GM20000 (cell line): Measurements from ENCODE around the gene OSBPL1A.

Experiments
- DNase-seq: peaks from one replicate; pipeline ENCODE4 v3.0.0; 2012; ENCODE audit warnings: low spot score
- TF ChIP-seq, protein P1 (sequence below): IDR thresholded peaks from 2 replicates; pipeline ENCODE4 v1.5.1; 2012; ENCODE audit warnings: mild to moderate bottlenecking, control low read depth; ENCODE audit errors: extremely low read depth, missing control alignments

Gene OSBPL1A

DNA sequence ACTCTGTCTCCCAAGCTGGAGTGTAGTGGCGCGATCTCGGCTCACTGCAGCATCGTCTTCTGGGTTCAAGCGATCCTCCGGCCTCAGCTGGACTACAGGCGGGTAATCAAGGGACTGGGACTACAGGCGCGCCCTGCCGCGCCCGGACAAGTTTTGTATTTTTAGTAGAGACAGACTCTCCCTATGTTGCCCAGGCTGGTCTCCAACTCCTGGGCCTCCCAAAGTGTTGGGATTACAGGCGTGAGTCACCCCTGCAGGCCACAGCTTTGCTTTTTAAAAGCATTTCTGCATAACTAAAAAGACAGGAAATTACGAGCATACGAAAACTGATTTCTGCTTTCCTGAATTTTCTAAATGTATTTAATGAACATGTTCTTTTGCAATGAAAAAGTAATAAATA lies 916 bp upstream of the OSBPL1A start:
- no peak for DNase-seq
- TF ChIP-seq, protein P1, sequence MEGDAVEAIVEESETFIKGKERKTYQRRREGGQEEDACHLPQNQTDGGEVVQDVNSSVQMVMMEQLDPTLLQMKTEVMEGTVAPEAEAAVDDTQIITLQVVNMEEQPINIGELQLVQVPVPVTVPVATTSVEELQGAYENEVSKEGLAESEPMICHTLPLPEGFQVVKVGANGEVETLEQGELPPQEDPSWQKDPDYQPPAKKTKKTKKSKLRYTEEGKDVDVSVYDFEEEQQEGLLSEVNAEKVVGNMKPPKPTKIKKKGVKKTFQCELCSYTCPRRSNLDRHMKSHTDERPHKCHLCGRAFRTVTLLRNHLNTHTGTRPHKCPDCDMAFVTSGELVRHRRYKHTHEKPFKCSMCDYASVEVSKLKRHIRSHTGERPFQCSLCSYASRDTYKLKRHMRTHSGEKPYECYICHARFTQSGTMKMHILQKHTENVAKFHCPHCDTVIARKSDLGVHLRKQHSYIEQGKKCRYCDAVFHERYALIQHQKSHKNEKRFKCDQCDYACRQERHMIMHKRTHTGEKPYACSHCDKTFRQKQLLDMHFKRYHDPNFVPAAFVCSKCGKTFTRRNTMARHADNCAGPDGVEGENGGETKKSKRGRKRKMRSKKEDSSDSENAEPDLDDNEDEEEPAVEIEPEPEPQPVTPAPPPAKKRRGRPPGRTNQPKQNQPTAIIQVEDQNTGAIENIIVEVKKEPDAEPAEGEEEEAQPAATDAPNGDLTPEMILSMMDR, result no peak

DNA sequence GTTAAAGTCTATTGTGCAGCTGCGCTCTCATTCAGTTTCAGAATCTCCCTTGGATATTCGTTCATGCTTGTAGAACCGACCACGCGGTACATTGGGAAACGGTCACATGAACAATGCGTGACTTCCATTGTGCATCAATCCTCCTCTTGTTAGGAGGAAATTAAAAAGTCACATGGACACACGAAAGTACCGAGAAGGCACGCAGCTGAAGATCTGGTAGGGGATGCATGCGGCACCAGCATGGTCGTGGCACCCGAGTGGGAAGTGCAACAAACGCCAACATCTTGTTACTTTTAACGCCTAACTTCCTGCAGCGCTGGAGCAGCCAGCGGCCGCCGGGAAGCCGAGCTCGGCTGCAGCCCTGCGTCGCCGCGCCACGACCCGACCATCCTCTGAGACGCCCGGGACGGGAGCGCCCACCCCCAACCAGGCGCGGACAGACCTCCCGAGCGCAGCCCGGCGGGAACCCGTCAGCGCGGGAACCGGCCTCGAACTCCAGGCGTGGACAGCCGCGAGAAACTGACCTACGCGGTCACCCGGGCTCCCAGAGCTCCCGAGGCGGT lies 412 bp downstream of the OSBPL1A start:
- no peak for DNase-seq
- TF ChIP-seq, protein P1, result no peak

GRCh38 chr18:24396082-24396633 lies 1.5 kb downstream of the OSBPL1A start:
- TF ChIP-seq, protein P1, result no peak
- DNase-seq, result no peak

DNA sequence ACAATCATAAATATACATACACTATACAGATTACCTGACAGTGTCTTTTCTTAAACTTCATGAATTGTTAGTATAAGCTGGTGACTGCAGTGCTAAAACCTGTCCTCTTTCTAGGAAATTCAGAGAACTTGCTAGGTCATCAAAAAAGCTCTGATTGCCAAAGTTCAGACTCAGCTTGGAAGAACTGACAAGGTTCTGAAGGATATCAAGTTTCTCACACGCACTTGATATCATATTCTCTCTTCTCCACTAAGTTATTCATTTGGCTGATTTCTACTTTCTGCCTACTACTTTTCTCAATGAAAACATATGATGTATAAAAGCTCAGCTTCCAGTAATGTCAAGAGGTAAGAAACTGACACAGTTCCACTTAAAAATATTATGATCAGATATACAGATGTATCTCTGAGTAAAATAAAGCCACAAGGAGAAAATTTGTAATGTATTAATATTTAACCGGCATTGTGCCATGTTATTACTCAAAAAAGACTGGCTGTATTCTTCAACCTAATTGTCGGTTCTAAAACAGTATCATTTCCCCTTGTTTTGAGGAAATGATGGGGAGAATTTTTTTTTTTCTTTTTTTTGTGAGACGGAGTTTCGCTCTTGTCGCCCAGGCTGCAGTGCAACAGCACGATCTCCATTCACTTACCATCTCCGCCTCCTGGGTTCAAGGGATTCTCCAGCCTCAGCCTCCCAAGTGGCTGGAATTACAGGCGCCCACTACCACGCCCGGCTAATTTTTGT lies 2.4 kb downstream of the OSBPL1A start:
- TF ChIP-seq, protein P1, result no peak
- DNase-seq, result no peak

- TF ChIP-seq, protein P1, result no peak
- no peak for DNase-seq
Observed at GRCh38 chr18:24388957-24389356, 8.7 kb downstream of the OSBPL1A start.

- TF ChIP-seq, protein P1, result no peak
- DNase-seq, result no peak
Observed at GRCh38 chr18:24386681-24387080, 10.9 kb downstream of the OSBPL1A start.

DNA sequence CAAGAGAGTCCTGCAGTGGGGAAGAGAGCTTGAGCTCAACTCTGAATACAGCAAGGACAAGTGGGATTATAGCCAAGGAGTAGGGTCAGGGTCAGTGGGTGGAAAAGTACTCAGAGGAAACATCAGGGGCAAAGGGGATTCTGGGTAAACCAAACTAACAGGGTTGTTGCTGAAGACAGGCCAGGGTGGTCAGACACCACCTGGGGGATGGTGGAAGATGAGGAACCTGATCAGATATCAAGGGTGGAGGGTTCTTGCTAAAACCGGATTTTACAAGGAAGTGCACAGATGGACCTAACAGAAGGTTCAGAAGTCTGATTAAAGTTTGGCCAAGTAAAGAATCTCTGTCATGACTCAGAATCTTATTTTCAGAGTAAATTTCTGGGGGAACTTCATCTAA lies 16.5 kb downstream of the OSBPL1A start:
- TF ChIP-seq, protein P1, result no peak
- no peak for DNase-seq
